Transverse colon (tissue), 4 donors: ENCODE measurements around the gene SLC25A4.

Source experiments
- CTCF ChIP-seq, 5 experiments: fragments of 200-600 bp in 3 of 5; fragments of 450-650 bp in 2 of 5; sonication (generic) in 3 of 5; IDR thresholded peaks; 1 replicate in 2 of 5; 2 replicates in 3 of 5; pipeline ENCODE4 v1.5.1; 2016 to 2017; ENCODE audit warnings: antibody characterized with exemption in 5 of 5, inconsistent platforms in 3 of 5, mild to moderate bottlenecking in 2 of 5, moderate library complexity in 1 of 5
- POLR2A ChIP-seq: fragments of 450-650 bp; IDR thresholded peaks from one replicate; pipeline ENCODE4 v1.6.1; 2016; ENCODE audit warnings: antibody characterized with exemption, mild to moderate bottlenecking, moderate library complexity
- POLR2AphosphoS5 ChIP-seq, 3 donors: sonication (generic); formaldehyde crosslinking; IDR thresholded peaks; one replicate each; pipeline ENCODE4 v1.6.1; 2016; ENCODE audit warnings: antibody characterized with exemption in 3 of 3

- TF ChIP-seq POLR2A (no peak), CTCF (IDR thresholded peaks at IDR 0.05) (no peak), POLR2AphosphoS5 (IDR thresholded peaks at IDR 0.05) (no peak)
Observed at GRCh38 chr4:185099940-185100339, 43.1 kb upstream of the SLC25A4 start.
